Loucy (cell line): Measurements from ENCODE around the gene OR8D4.

ENCODE experiments used
- H2AFZ ChIP-seq: fragments of 200-600 bp; sonication (generic); 2 replicates; pipeline ENCODE4 v1.6.0; 2016; ENCODE audit warnings: antibody characterized with exemption, mild to moderate bottlenecking, low read length, moderate library complexity
- H3F3A ChIP-seq: fragments of 200-600 bp; 2 replicates; pipeline ENCODE4 v1.6.0; 2016; ENCODE audit warnings: antibody characterized with exemption, low read depth, mild to moderate bottlenecking
- H3K27me3 ChIP-seq: fragments of 200-600 bp; sonication (generic); 2 replicates; pipeline ENCODE4 v1.6.1; 2014; ENCODE audit warnings: low read length, mild to moderate bottlenecking; ENCODE audit not compliant: insufficient read depth, poor library complexity, severe bottlenecking
- H3K36me3 ChIP-seq: fragments of 200-600 bp; sonication (generic); 2 replicates; pipeline ENCODE4 v1.6.1; 2016; ENCODE audit warnings: low read length; ENCODE audit not compliant: insufficient read depth
- H3K4me1 ChIP-seq: fragments of 200-600 bp; sonication (generic); 2 replicates; pipeline ENCODE4 v1.5.1; 2014; ENCODE audit warnings: low read length, mild to moderate bottlenecking; ENCODE audit not compliant: insufficient read depth, poor library complexity, severe bottlenecking
- H3K4me2 ChIP-seq: fragments of 200-600 bp; sonication (generic); 2 replicates; pipeline ENCODE4 v1.6.0; 2014; ENCODE audit warnings: antibody characterized with exemption, low read length, low read depth, mild to moderate bottlenecking; ENCODE audit not compliant: poor library complexity, severe bottlenecking
- H3K4me3 ChIP-seq: fragments of 200-600 bp; sonication (generic); 2 replicates; pipeline ENCODE4 v1.5.1; 2014; ENCODE audit warnings: low read length, mild to moderate bottlenecking, mixed read lengths; ENCODE audit not compliant: poor library complexity, severe bottlenecking
- H3K79me2 ChIP-seq: fragments of 200-600 bp; sonication (generic); 2 replicates; pipeline ENCODE4 v1.6.1; 2014; ENCODE audit warnings: low read length; ENCODE audit not compliant: insufficient read depth
- H3K9ac ChIP-seq: fragments of 200-600 bp; sonication (generic); 2 replicates; pipeline ENCODE4 v1.6.0; 2014; ENCODE audit warnings: mild to moderate bottlenecking, low read depth, low read length, moderate library complexity; ENCODE audit not compliant: poor library complexity, severe bottlenecking
- H3K9me2 ChIP-seq: fragments of 200-600 bp; sonication (generic); replicated peaks from 2 replicates; pipeline ENCODE4 v1.6.1; 2016; ENCODE audit warnings: low read depth, low read length, mixed read lengths
- H3K9me3 ChIP-seq: fragments of 200-600 bp; sonication (generic); 2 replicates; pipeline ENCODE4 v1.6.1; 2014; ENCODE audit warnings: mild to moderate bottlenecking, antibody characterized with exemption, low read length, low read depth; ENCODE audit not compliant: insufficient read depth
- H4K20me1 ChIP-seq: fragments of 200-600 bp; sonication (generic); 2 replicates; pipeline ENCODE4 v1.6.0; 2014; ENCODE audit warnings: antibody characterized with exemption, low read length, mild to moderate bottlenecking; ENCODE audit not compliant: insufficient read depth, poor library complexity, severe bottlenecking
- CTCF ChIP-seq: fragments of 200-600 bp; sonication (generic); conservative IDR thresholded peaks from 2 replicates; pipeline ENCODE4 v1.5.1; 2014; ENCODE audit warnings: mild to moderate bottlenecking, antibody characterized with exemption, low read length
- EZH2phosphoT487 ChIP-seq: fragments of 200-600 bp; IDR thresholded peaks from 2 replicates; pipeline ENCODE4 v1.6.1; 2018; ENCODE audit warnings: antibody characterized with exemption, mild to moderate bottlenecking, moderate library complexity, borderline replicate concordance

Gene OR8D4

DNA sequence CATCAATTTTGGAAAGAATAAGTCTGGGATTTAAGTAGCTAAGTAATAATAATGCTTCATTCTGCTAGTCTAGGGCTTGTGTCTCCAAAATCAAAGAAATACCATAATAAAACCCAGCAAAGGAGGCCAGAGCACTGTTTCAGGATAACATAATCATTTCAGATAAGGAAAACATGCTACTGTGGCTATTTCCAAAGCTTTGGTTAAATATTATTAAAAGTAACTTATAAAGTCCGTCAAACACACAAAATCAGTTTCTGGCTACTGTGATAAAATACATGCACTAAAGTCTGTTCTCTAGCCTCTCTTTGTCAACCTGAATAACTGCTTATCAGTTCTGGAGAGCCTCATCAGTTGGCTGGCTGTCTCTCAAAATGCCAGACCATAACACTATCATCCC is 43.2 kb downstream of the OR8D4 start:
- H3K9me3 ChIP-seq: no peaks in the 10 kb centered on the region; the same call in 1 of the 2 replicates
- H3K9me2 ChIP-seq: no peaks in the 10 kb centered on the region
- no peak overlapping the region for H3K4me2 ChIP-seq
- H3F3A ChIP-seq: no peaks in the 10 kb centered on the region
- no peaks in the 10 kb centered on the region for H3K79me2 ChIP-seq
- no peak overlapping the region for H2AFZ ChIP-seq
- no peak overlapping the region for H3K9ac ChIP-seq
- no peaks in the 10 kb centered on the region for H3K27me3 ChIP-seq
- H3K4me3 ChIP-seq: no peak overlapping the region
- TF ChIP-seq EZH2phosphoT487 (no peak), CTCF (no peak)
- H4K20me1 ChIP-seq: no peaks in the 10 kb centered on the region
- no peaks in the 10 kb centered on the region for H3K4me1 ChIP-seq
- no peaks in the 10 kb centered on the region for H3K36me3 ChIP-seq

DNA sequence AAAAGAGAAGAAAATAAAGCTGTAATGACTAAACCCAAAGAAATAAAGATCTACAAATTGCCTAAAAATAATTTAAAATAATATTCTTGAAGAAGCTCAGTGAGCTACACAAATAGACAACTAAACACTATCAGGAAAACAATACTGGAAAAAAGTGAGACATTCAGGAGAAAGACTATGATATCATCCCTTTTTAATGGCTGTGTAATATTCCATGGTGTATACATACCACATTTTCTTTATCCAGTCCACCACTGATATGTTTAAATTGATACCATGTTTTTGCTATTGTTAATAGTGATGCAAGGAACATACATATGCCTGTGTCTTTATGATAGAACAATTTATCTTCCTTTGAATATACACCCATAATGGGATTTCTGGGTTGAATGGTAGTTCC is 54.8 kb downstream of the OR8D4 start:
- Histone ChIP-seq H3K4me3 (no peak overlapping the region), H4K20me1 (no peaks in the 10 kb centered on the region), H3K9ac (no peak overlapping the region), H3K79me2 (no peaks in the 10 kb centered on the region), H3K4me2 (no peak overlapping the region), H3F3A (no peaks in the 10 kb centered on the region), H3K27me3 (no peaks in the 10 kb centered on the region), H3K9me2 (no peaks in the 10 kb centered on the region), H3K36me3 (no peaks in the 10 kb centered on the region), H3K9me3 (no peaks in the 10 kb centered on the region), H3K4me1 (no peaks in the 10 kb centered on the region), H2AFZ (no peak overlapping the region)
- TF ChIP-seq EZH2phosphoT487 (no peak), CTCF (no peak)
